ENCODE results near the gene SLC16A10.
"Not testable (repeated sequence)": the region's sequence is repeated elsewhere in the genome, so short reads cannot be mapped to it uniquely, and the experiment has no call there.

GRCh38 chr6:111134236-111134869 is 47.0 kb downstream of the SLC16A10 start:
- TF ChIP-seq CTCF (conservative IDR thresholded peaks at IDR 0.05); EZH2 (IDR thresholded peaks at IDR 0.05; ENCODE audit: low read depth): not testable (repeated sequence)

All from PC-9 (cell line).